HAP-1 (cell line): ENCODE results near the gene WASL.

Experiments
- DNase-seq, 2 experiments: peaks; one replicate each; pipeline ENCODE4 v3.0.0-alpha.2; 2016 to 2020; ENCODE audit warnings: low spot score in 2 of 2
- H3K27me3 ChIP-seq: fragments of 250-450 bp; sonication (Bioruptor Pico); 2 replicates; pipeline ENCODE4 v1.5.1; 2020; ENCODE audit warnings: low read depth, mild to moderate bottlenecking, moderate library complexity
- H3K36me3 ChIP-seq: fragments of 250-450 bp; sonication (Bioruptor Pico); replicated peaks from 2 replicates; pipeline ENCODE4 v1.5.1; 2020; ENCODE audit warnings: mild to moderate bottlenecking
- H3K4me1 ChIP-seq: fragments of 250-450 bp; sonication (Bioruptor Pico); 2 replicates; pipeline ENCODE4 v1.5.1; 2020; ENCODE audit warnings: mild to moderate bottlenecking
- H3K4me3 ChIP-seq: fragments of 250-450 bp; sonication (Bioruptor Pico); 2 replicates; pipeline ENCODE4 v1.5.1; 2020; ENCODE audit warnings: mild to moderate bottlenecking, moderate library complexity
- H3K9me3 ChIP-seq: fragments of 250-450 bp; sonication (Bioruptor Pico); 2 replicates; pipeline ENCODE4 v1.5.1; 2020; ENCODE audit warnings: mild to moderate bottlenecking, moderate library complexity
- in situ Hi-C: fragments of 300-500 bp; cut with MboI; formaldehyde crosslinking; loops from 3 replicates; pipeline ENCODE4 v1.14.3; 2020; ENCODE audit warnings: low sequenced_read_pairs, inconsistent platforms, mixed read lengths

WASL gene

DNA sequence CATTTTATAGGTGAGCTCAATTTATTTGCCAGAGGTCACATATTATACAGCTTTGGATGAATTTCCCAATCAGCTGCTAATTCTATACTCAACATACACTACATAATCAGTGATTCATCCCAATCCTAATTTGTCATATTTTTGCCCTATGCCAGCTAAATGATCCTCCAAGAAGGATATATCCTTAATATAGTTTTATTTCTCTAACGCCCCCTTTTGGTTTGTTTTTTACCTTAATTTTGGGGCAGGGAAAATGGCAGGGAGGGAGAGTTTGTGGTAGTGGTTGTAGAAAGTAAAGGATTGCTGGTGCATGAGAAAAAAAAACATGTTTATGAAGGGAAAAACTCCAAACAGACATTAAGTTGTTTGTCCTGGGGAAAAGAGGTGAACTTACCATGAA lies 31.9 kb downstream of the WASL start:
- in situ Hi-C loops: no loop called here
- no peaks in the 10 kb centered on the region for H3K36me3 ChIP-seq

GRCh38 chr7:123715799-123716198 lies 33.0 kb downstream of the WASL start:
- H3K36me3 ChIP-seq: no peaks in the 10 kb centered on the region
- no peaks in the 10 kb centered on the region for H3K27me3 ChIP-seq
- no peak overlapping the region for H3K4me3 ChIP-seq
- DNase-seq: no peak
- peaks cover 8% of the 10 kb centered on the region for H3K4me1 ChIP-seq
- in situ Hi-C loops: no loop called here
- H3K9me3 ChIP-seq: no peaks in the 10 kb centered on the region

More for the DNA sequence above, 31.9 kb downstream of the WASL start:
- DNase-seq: no peak
- Histone ChIP-seq H3K4me1 (no peaks in the 10 kb centered on the region), H3K9me3 (no peaks in the 10 kb centered on the region), H3K4me3 (no peak overlapping the region), H3K27me3 (no peaks in the 10 kb centered on the region)

- Histone ChIP-seq H3K27me3 (no peaks in the 10 kb centered on the region), H3K4me3 (no peak overlapping the region), H3K4me1 (peaks cover 14% of the 10 kb centered on the region), H3K36me3 (no peaks in the 10 kb centered on the region), H3K9me3 (no peaks in the 10 kb centered on the region)
- DNase-seq: no peak
- in situ Hi-C loops: no loop called here
These were observed 33.6 kb downstream of the WASL start for GRCh38 chr7:123715198-123715597.

- no peaks in the 10 kb centered on the region for H3K27me3 ChIP-seq
- H3K9me3 ChIP-seq: no peaks in the 10 kb centered on the region
- H3K4me1 ChIP-seq: peaks cover 20% of the 10 kb centered on the region
- H3K4me3 ChIP-seq: no peak overlapping the region
- DNase-seq: no peak
- in situ Hi-C loops: no loop called here
- no peaks in the 10 kb centered on the region for H3K36me3 ChIP-seq
These were observed 34.3 kb downstream of the WASL start for GRCh38 chr7:123714296-123715080.

DNA sequence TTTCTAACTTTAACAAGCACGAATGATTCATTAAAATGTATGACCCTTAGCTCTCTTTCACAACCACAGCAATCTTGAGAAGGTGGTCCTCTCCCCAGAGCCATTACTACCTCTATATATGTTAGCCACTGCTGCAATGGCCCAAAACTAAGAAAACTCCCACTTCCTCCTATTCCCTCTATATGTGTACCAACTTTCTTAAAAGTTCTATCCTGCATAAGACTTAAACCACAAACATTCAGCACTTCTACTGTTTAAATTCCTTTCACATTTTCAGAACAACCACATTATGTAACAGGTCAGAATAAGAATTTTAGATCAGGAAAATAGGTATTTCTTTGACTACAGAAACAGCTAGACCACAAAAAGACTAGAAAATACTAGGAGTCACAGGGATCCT lies 36.2 kb downstream of the WASL start:
- no peak for DNase-seq
- Histone ChIP-seq H3K9me3 (no peaks in the 10 kb centered on the region), H3K27me3 (no peaks in the 10 kb centered on the region), H3K4me1 (peaks cover 22% of the 10 kb centered on the region), H3K36me3 (peaks cover 8% of the 10 kb centered on the region), H3K4me3 (no peak overlapping the region)
- in situ Hi-C loops: no loop called here

GRCh38 chr7:123711832-123712293 lies 36.9 kb downstream of the WASL start:
- peaks cover 14% of the 10 kb centered on the region for H3K36me3 ChIP-seq
- in situ Hi-C loops: no loop called here
- H3K9me3 ChIP-seq: no peaks in the 10 kb centered on the region
- no peak for DNase-seq
- H3K27me3 ChIP-seq: no peaks in the 10 kb centered on the region
- H3K4me3 ChIP-seq: no peak overlapping the region
- peaks cover 22% of the 10 kb centered on the region for H3K4me1 ChIP-seq

- no peak for DNase-seq
- Histone ChIP-seq H3K36me3 (peaks cover 20% of the 10 kb centered on the region), H3K27me3 (no peaks in the 10 kb centered on the region)
These were observed 38.1 kb downstream of the WASL start for GRCh38 chr7:123710683-123711082.

DNA sequence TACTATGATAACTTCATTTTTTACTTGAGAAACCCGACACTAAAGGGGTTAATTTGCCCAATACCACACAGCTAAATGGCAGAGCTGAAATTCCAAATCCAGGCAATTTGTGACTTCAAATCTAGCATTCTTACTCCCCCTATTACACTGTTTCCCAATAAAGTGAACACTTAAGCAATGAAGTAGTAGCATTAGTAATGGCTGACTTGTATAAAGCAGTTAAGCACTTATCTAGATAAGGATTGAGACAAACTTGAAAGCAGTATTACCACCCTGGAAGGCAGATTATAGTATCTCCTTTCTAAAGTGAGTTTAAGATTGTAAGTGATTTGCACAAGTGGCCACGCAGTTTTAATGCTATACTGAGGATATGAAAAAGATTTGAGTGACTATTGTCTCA lies 39.3 kb downstream of the WASL start:
- DNase-seq: no peak
- no peaks in the 10 kb centered on the region for H3K27me3 ChIP-seq
- no peak overlapping the region for H3K4me3 ChIP-seq
- H3K36me3 ChIP-seq: peaks cover 28% of the 10 kb centered on the region
- H3K4me1 ChIP-seq: peaks cover 22% of the 10 kb centered on the region
- no peaks in the 10 kb centered on the region for H3K9me3 ChIP-seq
- in situ Hi-C loops: no loop called here

More at GRCh38 chr7:123710683-123711082, 38.1 kb downstream of the WASL start:
- Histone ChIP-seq H3K4me1 (peaks cover 22% of the 10 kb centered on the region), H3K4me3 (no peak overlapping the region), H3K9me3 (no peaks in the 10 kb centered on the region)
- in situ Hi-C loops: no loop called here

- Histone ChIP-seq H3K36me3 (peaks cover 39% of the 10 kb centered on the region), H3K4me1 (peaks cover 10% of the 10 kb centered on the region), H3K27me3 (no peaks in the 10 kb centered on the region), H3K4me3 (no peak overlapping the region), H3K9me3 (no peaks in the 10 kb centered on the region)
- DNase-seq: no peak
- in situ Hi-C loops: no loop called here
These were observed 43.4 kb downstream of the WASL start for GRCh38 chr7:123705211-123705901.

- H3K36me3 ChIP-seq: peaks cover 19% of the 10 kb centered on the region
- in situ Hi-C loops: no loop called here
These were observed 52.7 kb downstream of the WASL start for GRCh38 chr7:123695944-123696677.

DNA sequence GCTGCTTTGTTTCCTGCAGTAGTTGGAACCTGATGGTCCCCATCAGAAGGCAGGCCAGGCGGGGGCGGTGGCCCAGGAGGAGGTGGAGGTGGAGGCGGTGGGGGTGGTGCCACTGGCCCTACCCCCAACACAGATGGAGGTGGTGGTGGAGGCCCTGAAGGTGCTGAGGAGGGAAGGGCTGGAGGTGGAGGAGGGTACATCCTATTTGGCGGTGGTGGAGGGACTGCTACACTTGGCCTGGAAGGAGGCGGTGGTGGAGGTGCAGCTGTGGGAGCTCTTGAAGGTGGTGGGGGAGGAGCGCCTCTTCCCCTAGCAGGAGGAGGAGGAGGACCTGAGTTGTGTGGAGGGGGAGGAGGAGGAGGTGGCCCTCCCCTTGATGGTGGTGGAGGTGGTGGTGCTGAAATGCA lies 56.3 kb downstream of the WASL start:
- peaks cover 31% of the 10 kb centered on the region for H3K36me3 ChIP-seq
- peak in 1 of 2 experiments; percentile 42 for DNase-seq

More at GRCh38 chr7:123695944-123696677, 52.7 kb downstream of the WASL start:
- DNase-seq: peak in 1 of 2 experiments; percentile 73
- Histone ChIP-seq H3K9me3 (no peaks in the 10 kb centered on the region), H3K4me3 (no peak overlapping the region), H3K4me1 (peaks cover 29% of the 10 kb centered on the region), H3K27me3 (no peaks in the 10 kb centered on the region)

DNA sequence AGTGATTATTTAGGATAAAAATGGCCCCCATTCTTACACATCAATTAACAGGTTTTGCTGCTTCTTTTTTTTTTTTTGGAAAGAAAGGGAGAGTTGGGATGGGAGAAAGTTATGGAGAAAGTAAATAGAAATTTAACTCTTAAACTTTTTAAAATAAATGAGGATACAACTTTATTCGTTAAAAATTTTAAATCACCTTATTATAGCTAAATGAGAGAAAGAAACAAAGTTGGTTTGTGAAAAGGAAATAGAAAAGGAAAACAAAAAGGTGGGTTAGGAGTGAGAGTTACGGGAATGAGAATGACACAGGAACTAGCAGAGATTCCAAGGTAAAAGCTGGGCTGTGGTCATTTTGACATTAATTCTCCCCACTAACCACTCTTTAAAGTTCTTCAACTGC lies 58.3 kb downstream of the WASL start:
- H3K4me1 ChIP-seq: peaks cover 14% of the 10 kb centered on the region
- no peaks in the 10 kb centered on the region for H3K9me3 ChIP-seq
- H3K4me3 ChIP-seq: no peak overlapping the region
- H3K27me3 ChIP-seq: no peaks in the 10 kb centered on the region
- peaks cover 28% of the 10 kb centered on the region for H3K36me3 ChIP-seq
- in situ Hi-C loops: no loop called here
- no peak for DNase-seq

More for the DNA sequence above, 56.3 kb downstream of the WASL start:
- Histone ChIP-seq H3K4me1 (peaks cover 29% of the 10 kb centered on the region), H3K9me3 (no peaks in the 10 kb centered on the region), H3K27me3 (no peaks in the 10 kb centered on the region), H3K4me3 (no peak overlapping the region)
- in situ Hi-C loops: no loop called here

DNA sequence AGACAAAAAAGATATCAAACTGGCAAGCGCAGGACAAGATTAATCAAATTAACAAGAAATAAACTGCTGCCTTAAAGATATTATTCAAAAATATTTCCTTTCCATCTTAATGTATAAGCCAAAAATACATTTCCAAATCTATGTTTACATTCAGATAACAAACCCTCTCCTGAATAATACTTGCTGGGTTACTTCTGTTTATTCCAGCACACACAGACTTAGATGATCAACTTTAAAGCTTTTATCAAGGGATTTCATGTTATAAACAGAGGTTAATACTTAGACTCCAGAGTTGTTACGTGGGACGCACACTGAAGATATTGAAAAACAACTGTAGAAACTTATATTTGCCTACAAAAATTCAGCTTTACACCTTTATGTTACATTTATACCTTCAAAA lies 59.6 kb downstream of the WASL start:
- DNase-seq: no peak
- H3K27me3 ChIP-seq: no peaks in the 10 kb centered on the region
- no peak overlapping the region for H3K4me3 ChIP-seq
- H3K36me3 ChIP-seq: peaks cover 27% of the 10 kb centered on the region
- H3K4me1 ChIP-seq: peaks cover 10% of the 10 kb centered on the region; the same call in 1 of the 2 replicates
- in situ Hi-C loops: no loop called here
- H3K9me3 ChIP-seq: no peaks in the 10 kb centered on the region
